GM18517 (cell line): Measurements from ENCODE around the gene FARP2.
"Not testable (repeated sequence)": the region's sequence is repeated elsewhere in the genome, so short reads cannot be mapped to it uniquely, and the experiment has no call there.

ENCODE experiments used
- ATAC-seq: cut with Tn5 transposase; IDR thresholded peaks from one replicate; pipeline ENCODE4 v1.9.1; 2021; ENCODE audit warnings: mild to moderate bottlenecking, moderate library complexity; ENCODE audit not compliant: unreplicated experiment

Gene FARP2

GRCh38 chr2:241519669-241520068 lies 163.6 kb downstream of the FARP2 start:
- ATAC-seq: no peak

GRCh38 chr2:241522477-241522876 lies 166.4 kb downstream of the FARP2 start:
- no peak for ATAC-seq

- ATAC-seq: not testable (repeated sequence)
These were observed 170.0 kb downstream of the FARP2 start for GRCh38 chr2:241525818-241526780.

GRCh38 chr2:241530571-241530970 lies 174.5 kb downstream of the FARP2 start:
- no peak for ATAC-seq

DNA sequence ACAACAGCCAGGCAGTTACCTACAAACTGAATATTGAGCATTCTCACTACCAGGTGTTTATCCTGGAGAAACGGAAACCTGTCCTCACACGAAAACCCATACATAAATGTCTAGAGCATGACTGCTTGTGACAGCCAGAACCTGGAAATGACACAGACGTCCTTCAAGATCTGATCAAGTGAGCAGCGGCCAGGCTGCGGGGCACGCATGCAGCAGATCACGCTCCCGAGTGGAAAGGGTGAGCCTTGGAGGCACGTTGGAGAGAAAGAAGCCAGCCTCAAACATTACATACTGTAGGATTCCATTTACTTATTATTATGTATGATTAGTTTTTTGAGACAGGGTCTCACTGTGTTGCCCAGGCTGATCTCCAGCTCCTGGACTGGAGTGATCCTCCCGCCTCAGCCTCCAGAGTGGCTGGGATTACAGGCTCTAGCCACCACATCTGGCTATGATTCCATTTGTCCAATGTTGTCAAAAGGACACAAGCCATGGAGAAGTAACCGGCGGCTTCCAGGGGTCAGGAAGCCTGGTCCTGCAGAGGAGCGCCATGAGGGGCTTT lies 175.2 kb downstream of the FARP2 start:
- ATAC-seq: no peak

DNA sequence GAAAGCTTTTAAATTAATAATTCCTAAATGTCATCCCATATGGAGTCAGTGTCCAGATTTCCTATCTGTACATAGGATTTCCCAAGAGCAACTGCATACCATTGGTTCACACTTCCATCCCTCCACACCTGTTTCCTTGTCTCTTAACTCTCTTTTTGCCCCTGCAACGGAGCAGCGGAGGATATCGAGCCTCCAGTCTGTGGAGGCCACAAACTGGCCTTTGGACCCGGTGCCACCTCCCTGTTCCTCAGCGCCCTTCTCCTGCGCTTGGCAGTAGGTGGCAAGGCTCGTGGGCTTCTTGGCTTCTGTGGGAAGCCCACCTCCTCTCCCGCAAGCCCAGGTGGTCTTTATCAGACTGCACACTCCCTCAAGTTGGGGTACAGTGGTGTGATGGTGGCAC lies 176.1 kb downstream of the FARP2 start:
- ATAC-seq: no peak

DNA sequence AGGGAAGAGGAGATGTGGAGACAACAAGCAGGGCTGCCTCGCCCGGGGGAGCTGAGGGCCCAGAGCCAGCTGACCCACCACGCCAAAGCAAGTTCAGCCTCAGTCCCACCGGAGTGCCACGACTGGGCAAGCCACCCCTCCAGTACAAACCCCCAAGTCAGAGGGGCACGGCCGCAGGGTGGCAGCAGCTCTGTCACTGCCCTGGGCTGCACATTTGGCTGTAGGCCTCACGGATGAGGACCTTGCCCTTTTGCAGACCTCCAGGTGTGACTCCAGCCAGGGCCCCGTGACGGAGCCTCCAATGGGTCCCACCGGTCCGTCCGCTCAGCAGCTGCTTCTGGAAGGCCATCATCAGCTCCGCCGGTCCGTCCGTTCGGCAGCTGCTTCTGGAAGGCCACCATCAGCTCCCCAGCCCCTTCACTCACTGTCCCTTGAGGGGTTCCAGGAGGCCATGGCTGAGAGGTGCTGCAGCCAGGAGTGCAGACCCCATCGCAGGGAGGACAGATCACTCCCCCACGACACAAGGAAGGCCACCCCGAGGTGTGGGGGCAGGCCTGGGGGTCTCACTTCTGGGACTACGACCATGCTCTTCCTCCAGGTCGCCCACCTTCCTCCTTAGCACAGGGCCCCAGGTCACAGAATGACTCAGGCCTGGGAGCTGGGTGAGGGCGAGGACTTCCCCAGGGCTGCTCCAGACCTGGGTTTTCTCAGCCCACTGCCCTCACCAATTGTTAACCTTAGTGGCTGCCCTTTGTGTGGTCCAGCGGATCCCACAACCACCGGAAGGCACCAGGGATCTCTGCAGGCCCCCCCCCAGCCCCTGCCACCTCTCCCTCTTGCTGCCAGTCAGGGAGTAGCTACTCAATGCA lies 176.9 kb downstream of the FARP2 start:
- ATAC-seq: no peak

DNA sequence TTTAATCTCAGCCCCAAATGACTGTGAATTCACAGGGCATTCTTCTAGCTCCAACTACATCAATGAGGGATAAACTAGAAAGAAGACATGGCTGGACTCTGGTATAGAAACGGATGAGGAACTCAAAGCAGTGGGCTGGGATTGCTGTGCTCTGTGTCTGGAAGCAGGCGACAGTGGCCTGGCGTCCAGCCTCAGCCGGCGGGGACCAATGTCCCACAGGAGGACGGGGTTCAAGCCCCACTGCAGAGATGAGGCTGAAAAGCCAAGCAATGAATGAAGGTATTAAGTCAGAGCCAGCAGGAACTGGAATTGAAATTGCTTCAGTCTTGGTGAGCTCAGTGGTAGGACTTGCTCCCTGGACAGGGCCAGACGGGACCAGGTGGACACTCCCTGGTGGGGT lies 178.2 kb downstream of the FARP2 start:
- ATAC-seq: no peak

GRCh38 chr2:241534701-241535375 lies 178.8 kb downstream of the FARP2 start:
- ATAC-seq: no peak

DNA sequence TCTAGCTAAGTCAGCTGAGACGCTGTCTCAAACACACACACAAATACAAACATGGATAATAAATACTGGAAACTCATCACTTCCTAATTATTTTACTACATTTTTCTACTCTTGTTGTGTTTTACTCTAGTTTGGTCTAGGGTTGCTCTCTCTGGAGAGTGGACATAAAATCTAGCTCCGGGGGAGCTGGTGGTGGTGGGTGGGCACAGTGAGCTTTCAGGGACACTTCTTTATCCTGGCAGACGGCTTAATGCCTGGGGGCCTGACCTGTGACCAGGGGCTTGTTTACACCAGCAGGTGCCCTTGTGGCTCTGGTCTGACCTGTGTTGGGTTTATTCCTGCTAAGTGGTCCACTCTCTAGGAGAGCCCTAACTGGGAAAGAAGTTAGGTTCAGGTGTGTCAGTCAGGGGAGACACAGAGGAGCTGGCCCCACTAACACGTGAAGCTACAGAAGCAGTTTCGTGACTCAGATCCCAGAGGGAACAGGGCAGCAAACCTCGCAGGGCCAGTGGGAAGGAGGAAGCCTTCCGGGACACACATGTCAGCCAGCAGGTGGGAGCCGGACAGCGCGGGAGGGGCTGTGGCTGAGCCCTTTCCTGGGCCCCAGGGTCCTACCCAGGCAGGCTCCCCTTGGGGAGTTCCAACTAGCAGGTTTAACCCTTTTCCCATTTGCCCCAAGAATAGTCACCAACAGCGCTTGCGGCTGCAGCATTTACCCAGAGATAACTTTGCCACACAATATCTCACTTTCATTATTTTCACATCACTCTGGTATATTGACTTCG lies 180.0 kb downstream of the FARP2 start:
- no peak for ATAC-seq

GRCh38 chr2:241538838-241539615 lies 182.9 kb downstream of the FARP2 start:
- no peak for ATAC-seq

- no peak for ATAC-seq
These were observed 183.7 kb downstream of the FARP2 start for GRCh38 chr2:241539616-241540374.

DNA sequence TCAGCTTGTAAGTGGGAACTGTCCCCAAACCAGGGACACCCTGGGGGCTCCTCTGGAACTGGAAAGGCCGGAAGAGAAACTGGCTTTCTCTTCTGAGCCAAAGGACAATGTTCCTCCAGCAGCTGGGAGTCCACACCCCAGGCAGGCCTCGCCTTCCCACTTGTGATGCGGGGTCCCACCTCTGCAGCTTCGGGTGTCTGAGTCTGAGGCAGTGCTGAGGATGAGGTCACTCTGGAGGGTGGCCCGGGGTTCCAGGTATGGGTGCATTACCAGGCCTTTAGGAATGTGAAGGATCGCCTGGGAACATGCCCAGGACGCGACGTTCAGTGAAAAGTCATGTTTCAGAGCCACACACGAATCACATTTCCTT lies 184.3 kb downstream of the FARP2 start:
- no peak for ATAC-seq

DNA sequence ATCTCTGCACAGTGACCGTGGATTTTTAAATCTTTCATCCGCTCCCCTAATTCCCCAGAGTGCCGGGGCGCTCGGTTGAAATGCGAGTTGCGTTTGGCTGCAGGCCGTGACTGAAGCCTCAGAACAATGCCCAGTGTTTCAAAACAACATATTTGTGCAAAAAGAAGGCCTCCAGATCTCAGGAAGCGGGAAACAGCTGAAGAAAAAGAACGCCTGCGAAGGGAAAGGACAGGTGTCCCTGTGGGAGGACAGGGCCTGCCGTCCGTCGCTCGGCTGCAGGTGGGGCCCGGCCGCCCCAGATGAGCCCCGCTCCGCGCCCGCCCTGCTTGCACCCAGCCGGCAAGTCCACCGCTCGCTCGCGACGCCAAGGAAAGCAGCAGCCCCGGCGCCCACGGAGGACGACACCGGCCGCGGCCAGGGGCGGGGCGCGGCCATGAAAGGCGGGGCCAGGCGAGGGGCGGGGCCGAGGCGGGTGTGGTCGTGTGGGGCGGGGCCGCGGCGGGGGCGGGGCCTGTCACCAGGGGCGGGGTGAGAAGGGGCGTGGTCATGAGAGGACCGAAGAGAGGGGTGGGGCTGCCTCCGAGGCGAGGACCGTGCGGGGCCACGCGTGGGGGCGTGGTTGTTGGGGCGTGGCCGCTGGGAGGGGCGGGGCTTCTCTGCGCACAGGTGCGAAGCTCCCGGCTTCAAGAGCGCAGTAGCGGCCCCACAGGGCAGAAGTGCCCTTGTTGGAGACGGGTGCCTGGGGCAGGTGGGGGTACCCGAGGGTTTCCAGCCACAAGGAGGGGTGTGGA lies 184.9 kb downstream of the FARP2 start:
- ATAC-seq: no peak

DNA sequence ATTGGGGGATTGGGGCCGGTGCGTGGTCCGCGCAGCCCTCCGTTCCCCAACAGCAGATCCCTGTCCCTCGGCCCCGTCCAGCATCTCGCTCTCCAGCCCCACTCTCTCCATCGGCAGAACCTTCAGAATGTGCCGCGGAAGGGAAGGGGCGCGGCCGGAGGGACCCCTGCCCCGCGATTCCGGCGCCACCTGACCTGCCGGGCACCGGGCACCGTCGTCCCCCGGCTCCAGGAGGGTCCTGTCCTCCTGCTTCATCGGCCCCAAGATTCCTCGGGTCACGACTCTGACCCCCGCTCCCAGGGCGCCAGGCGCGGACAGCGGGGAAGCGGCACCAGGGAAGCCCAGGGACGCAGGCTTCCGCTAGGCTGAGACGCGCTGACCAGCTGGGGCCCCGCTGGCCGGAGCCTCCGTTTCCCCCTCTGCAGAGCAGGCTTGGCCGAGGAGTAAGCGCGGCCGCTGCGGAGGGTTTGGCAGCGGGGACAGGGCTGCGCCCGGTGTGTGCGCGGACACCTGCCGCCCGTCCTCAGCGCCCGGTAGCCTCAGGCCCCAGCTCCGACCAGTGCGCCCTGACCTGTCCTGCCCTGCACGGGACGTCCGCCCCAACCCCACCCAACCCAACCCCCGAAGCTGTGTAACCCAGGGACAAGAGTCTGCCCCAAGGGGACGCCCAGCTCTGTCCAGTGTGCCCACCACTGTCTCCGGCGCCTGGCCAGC lies 185.6 kb downstream of the FARP2 start:
- no peak for ATAC-seq

- ATAC-seq: no peak
These were observed 186.2 kb downstream of the FARP2 start for GRCh38 chr2:241542278-241542605.
